Uterus (tissue), 2 donors: ENCODE data around the gene BMPR1A.

Source experiments
- POLR2A ChIP-seq, 2 donors: fragments of 450-650 bp; IDR thresholded peaks; one replicate each; pipeline ENCODE4 v1.6.1; 2016; ENCODE audit warnings: antibody characterized with exemption in 2 of 2, mild to moderate bottlenecking in 1 of 2, moderate library complexity in 1 of 2
- TF ChIP-seq, protein P1 (sequence below), 4 experiments: fragments of 200-600 bp in 2 of 4; fragments of 450-650 bp in 2 of 4; sonication (generic) in 2 of 4; IDR thresholded peaks; one replicate each; pipeline ENCODE4 v1.5.1; 2016 to 2019; ENCODE audit warnings: antibody characterized with exemption in 4 of 4, mild to moderate bottlenecking in 2 of 4, moderate library complexity in 1 of 4

DNA sequence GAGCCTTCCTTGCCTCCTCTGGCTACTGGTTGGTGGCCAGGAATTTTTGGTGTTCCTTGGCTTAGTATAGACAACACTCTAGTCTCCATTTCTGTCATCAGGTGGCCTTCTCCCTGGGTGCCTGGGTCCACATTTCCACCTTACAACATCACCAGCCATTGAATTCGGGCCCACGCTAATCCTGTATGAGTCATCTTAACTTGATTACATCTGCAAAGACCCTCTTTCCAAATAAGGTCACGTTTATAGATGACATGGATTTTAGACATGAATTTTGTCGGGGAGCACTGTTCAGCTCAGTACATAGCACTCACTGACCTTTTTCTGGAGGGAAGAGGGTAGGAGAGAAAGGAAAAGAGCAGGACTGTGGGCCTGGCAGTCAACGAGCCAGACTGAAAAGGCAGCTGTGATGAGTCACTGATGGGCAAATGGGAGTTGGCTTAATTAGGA lies 161.6 kb downstream of the BMPR1A start:
- no peak for TF ChIP-seq POLR2A (IDR thresholded peaks at IDR 0.05)
- TF ChIP-seq, protein P1, sequence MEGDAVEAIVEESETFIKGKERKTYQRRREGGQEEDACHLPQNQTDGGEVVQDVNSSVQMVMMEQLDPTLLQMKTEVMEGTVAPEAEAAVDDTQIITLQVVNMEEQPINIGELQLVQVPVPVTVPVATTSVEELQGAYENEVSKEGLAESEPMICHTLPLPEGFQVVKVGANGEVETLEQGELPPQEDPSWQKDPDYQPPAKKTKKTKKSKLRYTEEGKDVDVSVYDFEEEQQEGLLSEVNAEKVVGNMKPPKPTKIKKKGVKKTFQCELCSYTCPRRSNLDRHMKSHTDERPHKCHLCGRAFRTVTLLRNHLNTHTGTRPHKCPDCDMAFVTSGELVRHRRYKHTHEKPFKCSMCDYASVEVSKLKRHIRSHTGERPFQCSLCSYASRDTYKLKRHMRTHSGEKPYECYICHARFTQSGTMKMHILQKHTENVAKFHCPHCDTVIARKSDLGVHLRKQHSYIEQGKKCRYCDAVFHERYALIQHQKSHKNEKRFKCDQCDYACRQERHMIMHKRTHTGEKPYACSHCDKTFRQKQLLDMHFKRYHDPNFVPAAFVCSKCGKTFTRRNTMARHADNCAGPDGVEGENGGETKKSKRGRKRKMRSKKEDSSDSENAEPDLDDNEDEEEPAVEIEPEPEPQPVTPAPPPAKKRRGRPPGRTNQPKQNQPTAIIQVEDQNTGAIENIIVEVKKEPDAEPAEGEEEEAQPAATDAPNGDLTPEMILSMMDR (IDR thresholded peaks at IDR 0.05), result no peak
